Measurements from ENCODE around the gene RGS12. TPM values are rescaled to one million over a fixed set of nuclear protein-coding genes. Genes with fewer than 3 reads are reported as not detected.

RGS12 gene
- total RNA-seq, 2 experiments from 2014 or later: 5.2 to 6.4 TPM

DNA sequence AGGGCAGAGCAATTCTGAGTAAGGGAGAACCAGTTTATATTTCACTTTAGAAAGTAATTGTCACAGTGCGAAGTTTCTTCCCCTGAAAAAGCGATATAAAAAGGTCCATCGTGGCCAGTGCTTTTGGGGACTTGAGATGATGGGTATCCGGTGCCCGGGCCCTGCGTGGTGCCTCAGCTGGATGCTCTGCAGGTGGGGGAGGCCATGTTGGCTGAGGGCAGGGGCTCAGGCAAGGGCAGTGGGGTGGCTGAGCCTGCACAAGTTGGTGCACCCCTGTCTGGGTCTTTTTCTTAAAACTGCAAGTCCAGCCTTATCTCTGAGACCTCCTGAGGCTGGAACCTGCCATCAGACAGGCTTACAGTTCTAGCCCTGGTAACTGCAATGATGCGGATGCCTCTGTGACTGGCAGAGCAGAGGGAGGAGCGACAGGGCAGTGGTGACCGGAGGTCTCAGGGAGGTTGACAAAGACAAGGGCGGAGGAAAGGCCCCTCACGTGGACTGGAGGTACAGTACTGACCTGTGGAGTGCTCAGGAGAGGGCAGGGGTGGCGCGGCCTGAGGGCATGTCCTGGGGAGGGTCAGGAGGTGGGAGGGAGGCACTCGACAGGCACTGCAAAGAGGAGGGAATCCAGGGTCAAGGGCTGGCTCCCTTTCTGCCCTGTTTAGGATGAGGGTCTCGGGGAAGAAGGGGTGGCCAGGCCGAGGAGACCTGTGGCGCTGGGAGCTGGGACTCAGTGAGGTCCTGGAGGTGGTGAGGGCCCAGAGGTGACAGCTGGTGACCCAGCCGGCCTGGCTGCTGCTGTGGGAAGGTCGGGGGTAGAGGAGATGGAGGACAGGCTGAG is 1.8 kb downstream of the RGS12 start:
- Histone ChIP-seq H3K9me3 (ENCODE audit: low read length) (no peaks in the 10 kb centered on the region), H3K4me1 (ENCODE audit: insufficient read depth, low read length, poor library complexity, severe bottlenecking) (peaks cover 9% of the 10 kb centered on the region), H2AFZ (ENCODE audit: low read length) (no peak overlapping the region), H3K9me2 (ENCODE audit: insufficient read depth, low read length) (no peaks in the 10 kb centered on the region), H3K4me2 (ENCODE audit: low read length) (no peak overlapping the region), H3K36me3 (ENCODE audit: insufficient read depth, low read length) (no peaks in the 10 kb centered on the region), H3K79me2 (ENCODE audit: insufficient read depth, low read depth, low read length) (no peaks in the 10 kb centered on the region), H3K27ac (ENCODE audit: low read depth, low read length, poor library complexity, severe bottlenecking) (no peak overlapping the region), H3K4me3 (ENCODE audit: low read depth, low read length, poor library complexity, severe bottlenecking) (no peak overlapping the region), H4K20me1 (ENCODE audit: insufficient read depth, low read length) (no peaks in the 10 kb centered on the region)
- intact Hi-C loops (cut with micrococcal nuclease; ENCODE audit: unreplicated experiment): no loop called here
- POLR2A ChIA-PET: interaction anchor here (0.7 kb wide), 1 partner anchor 49 kb away, joined by 4 read pairs; no protein-coding TSS in a partner anchor
- no TSS peak for BruUV-seq (replicated peaks)
- TF ChIP-seq, protein P1, sequence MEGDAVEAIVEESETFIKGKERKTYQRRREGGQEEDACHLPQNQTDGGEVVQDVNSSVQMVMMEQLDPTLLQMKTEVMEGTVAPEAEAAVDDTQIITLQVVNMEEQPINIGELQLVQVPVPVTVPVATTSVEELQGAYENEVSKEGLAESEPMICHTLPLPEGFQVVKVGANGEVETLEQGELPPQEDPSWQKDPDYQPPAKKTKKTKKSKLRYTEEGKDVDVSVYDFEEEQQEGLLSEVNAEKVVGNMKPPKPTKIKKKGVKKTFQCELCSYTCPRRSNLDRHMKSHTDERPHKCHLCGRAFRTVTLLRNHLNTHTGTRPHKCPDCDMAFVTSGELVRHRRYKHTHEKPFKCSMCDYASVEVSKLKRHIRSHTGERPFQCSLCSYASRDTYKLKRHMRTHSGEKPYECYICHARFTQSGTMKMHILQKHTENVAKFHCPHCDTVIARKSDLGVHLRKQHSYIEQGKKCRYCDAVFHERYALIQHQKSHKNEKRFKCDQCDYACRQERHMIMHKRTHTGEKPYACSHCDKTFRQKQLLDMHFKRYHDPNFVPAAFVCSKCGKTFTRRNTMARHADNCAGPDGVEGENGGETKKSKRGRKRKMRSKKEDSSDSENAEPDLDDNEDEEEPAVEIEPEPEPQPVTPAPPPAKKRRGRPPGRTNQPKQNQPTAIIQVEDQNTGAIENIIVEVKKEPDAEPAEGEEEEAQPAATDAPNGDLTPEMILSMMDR (conservative IDR thresholded peaks at IDR 0.05; ENCODE audit: low read length): no peak
- no peak for TF ChIP-seq EZH2phosphoT487 (IDR thresholded peaks at IDR 0.05; ENCODE audit: borderline replicate concordance, low read depth, low read length)
- DNase-seq (ENCODE audit: low spot score): no peak
- CTCF ChIA-PET (ENCODE audit: unreplicated experiment): no interaction called here

DNA sequence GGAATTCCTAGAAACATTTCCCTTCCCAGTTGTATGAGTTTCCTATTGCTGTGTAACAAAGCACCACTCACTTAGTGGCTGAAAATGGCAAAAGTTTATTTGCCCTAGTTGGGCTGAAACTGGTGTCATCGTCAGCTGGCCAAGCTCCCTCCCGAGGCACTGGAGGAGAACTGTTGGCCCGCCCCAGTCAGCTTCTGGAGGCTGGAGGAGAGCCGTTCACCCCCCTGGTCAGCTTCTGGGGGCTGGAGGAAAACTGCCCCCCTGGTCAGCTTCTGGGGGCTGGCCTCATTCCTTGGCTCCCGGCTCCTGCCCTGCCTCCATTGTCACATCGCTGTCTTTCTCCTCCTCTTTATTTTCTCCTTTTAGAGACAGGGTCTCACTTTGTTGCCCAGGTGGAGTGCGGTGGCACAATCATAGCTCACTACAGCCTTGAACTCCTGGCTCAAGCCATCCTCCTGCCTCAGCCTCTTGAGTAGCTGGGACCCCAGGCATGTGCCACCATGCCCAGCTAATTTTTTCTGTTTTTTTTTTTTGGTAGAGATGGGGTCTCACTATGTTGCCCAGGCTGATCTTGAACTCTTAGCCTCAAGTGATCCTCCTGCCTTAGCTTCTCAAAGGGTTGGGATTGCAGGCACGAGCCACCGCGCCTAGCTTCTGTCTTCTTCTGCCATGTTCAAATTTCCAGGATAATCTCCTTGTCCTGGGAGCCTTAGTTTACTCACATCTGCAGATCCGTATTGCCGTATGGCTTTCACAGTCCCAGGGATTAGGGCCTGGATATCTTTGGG is 3.2 kb downstream of the RGS12 start:
- no peak for TF ChIP-seq EZH2phosphoT487 (IDR thresholded peaks at IDR 0.05; ENCODE audit: borderline replicate concordance, low read depth, low read length)
- TF ChIP-seq, protein P1 (conservative IDR thresholded peaks at IDR 0.05; ENCODE audit: low read length): no peak
- Histone ChIP-seq H3K4me3 (ENCODE audit: low read depth, low read length, poor library complexity, severe bottlenecking) (no peak overlapping the region), H3K4me1 (ENCODE audit: insufficient read depth, low read length, poor library complexity, severe bottlenecking) (peaks cover 9% of the 10 kb centered on the region), H3K36me3 (ENCODE audit: insufficient read depth, low read length) (no peaks in the 10 kb centered on the region), H3K4me2 (ENCODE audit: low read length) (no peak overlapping the region), H3K79me2 (ENCODE audit: insufficient read depth, low read depth, low read length) (no peaks in the 10 kb centered on the region), H4K20me1 (ENCODE audit: insufficient read depth, low read length) (no peaks in the 10 kb centered on the region), H3K9me2 (ENCODE audit: insufficient read depth, low read length) (no peaks in the 10 kb centered on the region), H3K27ac (ENCODE audit: low read depth, low read length, poor library complexity, severe bottlenecking) (no peak overlapping the region), H2AFZ (ENCODE audit: low read length) (no peak overlapping the region), H3K9me3 (ENCODE audit: low read length) (no peaks in the 10 kb centered on the region)
- DNase-seq (ENCODE audit: low spot score): no peak
- ChIA-PET CTCF (ENCODE audit: unreplicated experiment) (no interaction called here), POLR2A (interaction anchor here (0.6 kb wide), 1 partner anchor 16 kb away, joined by 3 read pairs; no protein-coding TSS in a partner anchor)
- no TSS peak for BruUV-seq (replicated peaks)
- intact Hi-C loops (cut with micrococcal nuclease; ENCODE audit: unreplicated experiment): no loop called here
